ENCODE data around the gene DARS2.

DNA sequence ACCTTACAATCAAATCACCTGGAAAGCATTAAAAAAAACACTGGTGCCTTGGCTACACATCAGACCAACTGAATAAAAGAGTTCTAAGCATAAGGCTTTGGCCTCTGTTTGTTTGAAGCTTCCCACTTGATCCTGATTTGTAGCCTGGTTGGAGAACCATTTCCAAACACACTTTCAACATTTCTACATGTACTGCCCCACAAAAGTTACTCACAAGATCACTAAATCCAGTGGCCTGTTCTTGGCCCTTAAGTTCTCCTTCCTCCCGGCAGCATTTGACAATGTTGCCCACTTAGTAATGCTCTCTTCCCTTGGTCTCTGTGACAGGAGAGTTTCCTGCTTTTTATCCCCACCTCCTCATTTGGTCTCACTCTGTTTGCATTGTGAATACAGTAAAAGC, 31.5 kb downstream of the DARS2 start:
- TF ChIP-seq POLR2A (IDR thresholded peaks at IDR 0.05), result no peak
- no peak for TF ChIP-seq CTCF (IDR thresholded peaks at IDR 0.05)
